GM10266 (cell line): ENCODE measurements around the gene CACNA1F.

ENCODE experiments used
- DNase-seq: peaks from one replicate; pipeline ENCODE4 v3.0.0; 2012; ENCODE audit errors: extremely low spot score
- TF ChIP-seq, protein P1 (sequence below): IDR thresholded peaks from 2 replicates; pipeline ENCODE4 v1.5.1; 2012; ENCODE audit warnings: mild to moderate bottlenecking, low read depth; ENCODE audit not compliant: control insufficient read depth, insufficient read depth; ENCODE audit errors: missing control alignments

CACNA1F gene

GRCh38 chrX:49155900-49156837 is 77.0 kb downstream of the CACNA1F start:
- DNase-seq, result peak; percentile 85

GRCh38 chrX:49155243-49155899 is 77.8 kb downstream of the CACNA1F start:
- TF ChIP-seq, protein P1, sequence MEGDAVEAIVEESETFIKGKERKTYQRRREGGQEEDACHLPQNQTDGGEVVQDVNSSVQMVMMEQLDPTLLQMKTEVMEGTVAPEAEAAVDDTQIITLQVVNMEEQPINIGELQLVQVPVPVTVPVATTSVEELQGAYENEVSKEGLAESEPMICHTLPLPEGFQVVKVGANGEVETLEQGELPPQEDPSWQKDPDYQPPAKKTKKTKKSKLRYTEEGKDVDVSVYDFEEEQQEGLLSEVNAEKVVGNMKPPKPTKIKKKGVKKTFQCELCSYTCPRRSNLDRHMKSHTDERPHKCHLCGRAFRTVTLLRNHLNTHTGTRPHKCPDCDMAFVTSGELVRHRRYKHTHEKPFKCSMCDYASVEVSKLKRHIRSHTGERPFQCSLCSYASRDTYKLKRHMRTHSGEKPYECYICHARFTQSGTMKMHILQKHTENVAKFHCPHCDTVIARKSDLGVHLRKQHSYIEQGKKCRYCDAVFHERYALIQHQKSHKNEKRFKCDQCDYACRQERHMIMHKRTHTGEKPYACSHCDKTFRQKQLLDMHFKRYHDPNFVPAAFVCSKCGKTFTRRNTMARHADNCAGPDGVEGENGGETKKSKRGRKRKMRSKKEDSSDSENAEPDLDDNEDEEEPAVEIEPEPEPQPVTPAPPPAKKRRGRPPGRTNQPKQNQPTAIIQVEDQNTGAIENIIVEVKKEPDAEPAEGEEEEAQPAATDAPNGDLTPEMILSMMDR, result no peak
- peak; percentile 35 for DNase-seq

More at GRCh38 chrX:49155900-49156837, 77.0 kb downstream of the CACNA1F start:
- TF ChIP-seq, protein P1, result peak; percentile 86
